GM19372 (cell line): ENCODE data around the gene PPFIA3.
"Not testable (repeated sequence)": the region's sequence is repeated elsewhere in the genome, so short reads cannot be mapped to it uniquely, and the experiment has no call there.

Experiments
- ATAC-seq: cut with Tn5 transposase; IDR thresholded peaks from one replicate; pipeline ENCODE4 v1.9.1; 2021; ENCODE audit warnings: mild to moderate bottlenecking, low read depth, moderate library complexity; ENCODE audit not compliant: unreplicated experiment

Gene PPFIA3

GRCh38 chr19:49173198-49173597 is 53.9 kb downstream of the PPFIA3 start:
- ATAC-seq = no peak

- ATAC-seq = no peak
Measured at GRCh38 chr19:49180659-49181058, 61.3 kb downstream of the PPFIA3 start.

GRCh38 chr19:49182010-49182847 is 62.9 kb downstream of the PPFIA3 start:
- not testable (repeated sequence) for ATAC-seq

- no peak for ATAC-seq
Measured at GRCh38 chr19:49182848-49183375, 63.6 kb downstream of the PPFIA3 start.

GRCh38 chr19:49186108-49186507 is 66.8 kb downstream of the PPFIA3 start:
- no peak for ATAC-seq

GRCh38 chr19:49188626-49189200 is 69.4 kb downstream of the PPFIA3 start:
- ATAC-seq = no peak

GRCh38 chr19:49189259-49189658 is 69.9 kb downstream of the PPFIA3 start:
- no peak for ATAC-seq

- ATAC-seq = no peak
Measured at GRCh38 chr19:49190781-49191180, 71.4 kb downstream of the PPFIA3 start.

GRCh38 chr19:49193822-49194394 is 74.6 kb downstream of the PPFIA3 start:
- ATAC-seq = no peak

GRCh38 chr19:49194408-49194807 is 75.1 kb downstream of the PPFIA3 start:
- no peak for ATAC-seq

- no peak for ATAC-seq
Measured at GRCh38 chr19:49196527-49197240, 77.3 kb downstream of the PPFIA3 start.

- ATAC-seq = no peak
Measured at GRCh38 chr19:49200238-49200862, 81.0 kb downstream of the PPFIA3 start.
